Measurements from ENCODE around the gene CPHXL.

The CPHXL gene

DNA sequence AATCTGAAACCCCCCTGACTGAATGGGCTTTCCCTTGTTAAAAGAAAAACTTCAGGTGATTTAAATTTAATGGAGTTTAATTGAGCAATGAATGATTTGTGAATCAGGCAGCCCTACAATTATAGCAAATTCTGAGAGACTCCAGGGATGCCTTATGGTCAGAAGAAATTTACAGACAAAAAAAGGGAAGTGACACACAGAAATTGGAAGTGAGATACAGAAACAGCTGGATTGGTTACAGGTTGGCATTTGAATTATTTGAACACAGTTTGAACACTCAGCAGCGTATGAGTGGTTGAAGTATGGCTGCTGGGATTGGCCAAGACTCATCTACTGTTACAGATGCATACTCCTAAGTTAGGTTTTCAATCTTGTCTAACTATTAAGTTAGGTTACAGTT is 19.0 kb upstream of the CPHXL start:
- DNase-seq (ENCODE audit: low spot score in 2 of 2), result no peak
- Mint-ChIP-seq H3K4me3 (no peak overlapping the region), H3K4me1 (no peaks in the 10 kb centered on the region), H3K27ac (ENCODE audit: low read depth) (no peak overlapping the region), H3K27me3 (peaks cover 63% of the 10 kb centered on the region), H3K9me3 (no peaks in the 10 kb centered on the region), H3K36me3 (ENCODE audit: insufficient read depth) (no peaks in the 10 kb centered on the region)
- ATAC-seq (replicated peaks; ENCODE audit: extremely low read depth, poor library complexity, severe bottlenecking), result no peak

DNA sequence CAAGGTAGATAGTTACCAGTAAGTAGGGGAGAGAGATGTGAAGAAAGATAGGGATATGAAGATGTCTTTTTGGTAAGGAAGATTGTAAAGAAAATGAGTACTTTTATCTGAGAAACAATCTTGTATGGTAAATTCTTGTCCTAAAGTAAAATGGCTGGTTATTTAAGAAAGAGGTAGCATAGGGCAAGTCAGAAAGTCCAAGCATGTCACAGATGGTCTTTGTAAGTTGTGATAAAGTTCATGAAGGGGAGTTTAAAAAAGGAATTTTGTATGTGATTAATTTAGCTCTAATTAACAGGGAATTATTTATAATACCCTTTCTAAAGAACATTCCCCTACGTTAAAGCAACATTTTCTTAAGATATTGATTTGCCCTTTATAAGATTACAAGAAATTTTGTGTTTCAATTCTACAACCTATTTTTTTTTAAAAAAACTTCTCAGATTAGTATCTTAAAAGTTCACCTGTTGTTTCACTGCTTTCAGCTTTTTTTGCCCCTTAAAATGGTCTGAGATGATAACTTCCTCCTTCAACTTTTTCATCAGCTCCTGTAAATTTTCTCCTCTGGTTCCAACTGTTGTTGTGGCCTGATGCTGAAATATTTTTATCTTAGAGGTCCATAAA is 16.2 kb upstream of the CPHXL start:
- H3K9me3 Mint-ChIP-seq, result no peaks in the 10 kb centered on the region

DNA sequence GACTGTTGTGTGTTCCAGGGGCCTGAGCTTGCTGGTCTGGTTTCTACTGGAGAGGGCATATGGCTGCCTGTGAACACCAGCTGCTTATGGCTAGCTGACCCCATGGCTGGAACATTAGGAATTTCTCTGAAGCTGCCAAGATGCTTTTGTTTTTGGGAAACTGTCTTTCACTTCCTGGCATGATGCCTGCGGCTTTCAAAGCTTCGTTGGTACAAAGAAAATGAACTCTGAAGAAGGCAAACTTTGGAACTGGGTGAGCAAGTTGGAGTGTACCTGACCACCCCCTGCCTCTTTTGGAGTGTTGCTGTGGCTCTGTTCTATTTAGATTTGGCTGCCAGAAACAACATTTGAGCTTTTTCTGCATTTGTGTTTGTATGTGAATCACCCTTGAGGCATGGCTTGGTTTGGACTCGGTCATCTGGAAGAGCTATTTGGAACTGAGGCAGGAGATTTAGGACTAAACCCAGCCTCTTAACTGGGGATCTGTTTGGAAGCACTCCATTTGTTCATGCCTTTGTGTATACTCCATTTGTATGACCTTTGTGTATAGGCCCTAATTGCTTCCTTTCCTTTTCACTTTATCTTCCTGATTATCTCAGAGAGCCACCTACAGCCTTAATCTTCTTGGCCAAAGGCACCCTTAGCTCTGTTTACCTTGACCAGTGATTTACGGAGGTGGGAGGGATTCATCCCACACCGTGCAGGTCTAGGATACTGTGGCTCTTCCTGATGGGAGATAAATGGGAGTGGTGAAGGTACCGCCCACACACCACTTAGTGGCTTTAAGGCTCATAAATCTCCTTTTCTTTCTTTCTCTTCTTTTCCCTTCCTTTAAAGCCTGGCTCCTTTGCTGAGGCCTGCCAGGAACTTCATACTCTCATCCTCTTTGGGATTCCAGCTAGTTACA is 7.3 kb upstream of the CPHXL start:
- Mint-ChIP-seq H3K36me3 (ENCODE audit: insufficient read depth) (no peaks in the 10 kb centered on the region), H3K27ac (ENCODE audit: low read depth) (no peak overlapping the region), H3K4me1 (no peaks in the 10 kb centered on the region), H3K4me3 (no peak overlapping the region), H3K27me3 (no peaks in the 10 kb centered on the region), H3K9me3 (no peaks in the 10 kb centered on the region)
- no peak for ATAC-seq (replicated peaks; ENCODE audit: extremely low read depth, poor library complexity, severe bottlenecking)
- DNase-seq (ENCODE audit: low spot score in 2 of 2), result no peak

More for the DNA sequence above, 16.2 kb upstream of the CPHXL start:
- no peak overlapping the region for H3K4me3 Mint-ChIP-seq
- no peak overlapping the region for H3K27ac Mint-ChIP-seq (ENCODE audit: low read depth)
- no peaks in the 10 kb centered on the region for H3K36me3 Mint-ChIP-seq (ENCODE audit: insufficient read depth)
- ATAC-seq (replicated peaks; ENCODE audit: extremely low read depth, poor library complexity, severe bottlenecking) (no peak), DNase-seq (ENCODE audit: low spot score in 2 of 2) (no peak)
- peaks cover 58% of the 10 kb centered on the region for H3K27me3 Mint-ChIP-seq
- no peaks in the 10 kb centered on the region for H3K4me1 Mint-ChIP-seq

DNA sequence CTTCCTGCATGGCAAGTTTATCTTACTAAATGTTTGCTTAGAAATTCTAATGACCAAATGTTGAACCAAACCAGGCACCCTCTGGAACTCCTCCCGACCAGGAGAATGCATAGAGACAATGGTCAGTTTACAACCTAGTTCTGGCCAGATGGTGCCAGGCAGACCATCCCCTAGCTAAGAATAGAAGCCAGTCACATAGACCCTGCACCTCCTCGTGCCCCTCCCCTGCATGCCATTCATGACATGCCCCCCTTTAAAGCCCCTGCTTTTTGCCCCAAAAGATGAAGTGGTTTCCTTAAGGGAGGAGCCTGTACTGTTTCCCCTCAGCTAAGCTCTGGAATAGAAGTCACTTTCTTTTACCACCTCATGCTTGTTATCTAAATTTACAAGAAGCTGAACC is 6.6 kb upstream of the CPHXL start:
- Mint-ChIP-seq H3K4me1 (no peaks in the 10 kb centered on the region), H3K27me3 (no peaks in the 10 kb centered on the region), H3K4me3 (no peak overlapping the region), H3K36me3 (ENCODE audit: insufficient read depth) (no peaks in the 10 kb centered on the region), H3K27ac (ENCODE audit: low read depth) (no peak overlapping the region), H3K9me3 (no peaks in the 10 kb centered on the region)
- ATAC-seq (replicated peaks; ENCODE audit: extremely low read depth, poor library complexity, severe bottlenecking) (no peak), DNase-seq (ENCODE audit: low spot score in 2 of 2) (no peak)

DNA sequence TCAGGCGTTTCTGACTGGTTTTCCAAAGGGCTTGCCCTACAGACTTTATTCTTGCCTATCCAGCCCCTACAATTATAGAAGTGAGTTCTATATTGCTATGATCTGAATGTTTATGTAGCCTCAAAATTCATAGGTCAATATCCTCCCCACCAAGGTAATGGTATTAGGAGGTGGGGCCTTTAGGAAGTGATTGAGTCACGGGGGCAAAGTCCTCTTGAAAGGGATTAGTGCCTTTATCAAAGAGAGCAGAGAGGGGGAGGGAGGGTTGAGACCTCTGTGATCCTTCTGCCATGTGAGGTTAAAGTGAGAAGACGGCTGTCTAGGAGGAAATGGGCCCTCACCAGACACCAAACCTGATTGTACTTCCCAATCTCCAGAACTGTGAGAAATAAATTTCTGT is 931 bp upstream of the CPHXL start:
- Mint-ChIP-seq H3K9me3 (no peaks in the 10 kb centered on the region), H3K27me3 (peaks cover 6% of the 10 kb centered on the region), H3K4me1 (no peaks in the 10 kb centered on the region), H3K27ac (ENCODE audit: low read depth) (no peak overlapping the region), H3K36me3 (ENCODE audit: insufficient read depth) (no peaks in the 10 kb centered on the region), H3K4me3 (no peak overlapping the region)
- DNase-seq (ENCODE audit: low spot score in 2 of 2) (no peak), ATAC-seq (replicated peaks; ENCODE audit: extremely low read depth, poor library complexity, severe bottlenecking) (no peak)

DNA sequence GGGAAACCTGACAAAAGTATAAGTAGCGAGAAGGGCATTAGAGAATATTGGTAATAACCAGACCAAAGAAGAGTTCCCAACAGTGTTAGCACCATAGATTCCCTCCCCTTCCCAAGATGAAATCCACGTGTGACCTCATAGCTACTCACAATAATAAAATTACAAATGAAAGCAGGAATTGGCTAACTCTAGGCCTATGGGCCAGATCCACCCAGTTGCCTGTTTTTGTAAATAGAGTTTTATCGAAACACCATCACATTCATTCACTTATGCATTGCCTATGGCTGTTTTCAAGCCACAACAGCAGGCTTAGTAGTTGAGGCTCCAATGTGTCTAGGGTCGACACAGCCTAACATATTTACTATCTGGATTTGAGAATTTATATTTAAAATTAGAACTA is 7.8 kb downstream of the CPHXL start:
- Mint-ChIP-seq H3K27ac (ENCODE audit: low read depth) (no peak overlapping the region), H3K27me3 (peaks cover 77% of the 10 kb centered on the region), H3K4me3 (no peak overlapping the region), H3K36me3 (ENCODE audit: insufficient read depth) (no peaks in the 10 kb centered on the region), H3K4me1 (no peaks in the 10 kb centered on the region), H3K9me3 (no peaks in the 10 kb centered on the region)
- DNase-seq (ENCODE audit: low spot score in 2 of 2) (no peak), ATAC-seq (replicated peaks; ENCODE audit: extremely low read depth, poor library complexity, severe bottlenecking) (no peak)

DNA sequence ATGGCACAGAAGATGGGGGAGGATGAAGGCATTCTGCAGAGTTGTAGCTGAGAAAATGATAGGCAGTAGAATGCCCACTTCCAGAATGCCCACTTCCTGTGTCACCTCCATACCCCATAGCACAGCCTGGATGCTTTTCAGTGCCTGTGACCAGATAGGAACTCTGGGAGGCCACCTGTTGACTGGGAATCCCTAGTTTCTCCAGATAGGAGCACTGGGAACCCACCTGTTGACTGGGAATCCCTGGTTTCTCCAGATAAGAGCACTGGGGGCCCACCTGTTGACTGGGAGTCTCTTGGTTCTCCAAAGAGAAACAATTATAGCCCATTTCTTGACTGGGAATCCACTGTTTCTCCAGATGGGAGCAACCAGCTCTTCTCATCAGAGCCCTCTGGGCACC is 11.6 kb downstream of the CPHXL start:
- no peaks in the 10 kb centered on the region for H3K36me3 Mint-ChIP-seq (ENCODE audit: insufficient read depth)
- peaks cover 6% of the 10 kb centered on the region for H3K9me3 Mint-ChIP-seq
- ATAC-seq (replicated peaks; ENCODE audit: extremely low read depth, poor library complexity, severe bottlenecking) (no peak), DNase-seq (ENCODE audit: low spot score in 2 of 2) (no peak)
- peaks cover 58% of the 10 kb centered on the region for H3K27me3 Mint-ChIP-seq
- no peak overlapping the region for H3K4me3 Mint-ChIP-seq
- no peak overlapping the region for H3K27ac Mint-ChIP-seq (ENCODE audit: low read depth)
- H3K4me1 Mint-ChIP-seq, result no peaks in the 10 kb centered on the region

DNA sequence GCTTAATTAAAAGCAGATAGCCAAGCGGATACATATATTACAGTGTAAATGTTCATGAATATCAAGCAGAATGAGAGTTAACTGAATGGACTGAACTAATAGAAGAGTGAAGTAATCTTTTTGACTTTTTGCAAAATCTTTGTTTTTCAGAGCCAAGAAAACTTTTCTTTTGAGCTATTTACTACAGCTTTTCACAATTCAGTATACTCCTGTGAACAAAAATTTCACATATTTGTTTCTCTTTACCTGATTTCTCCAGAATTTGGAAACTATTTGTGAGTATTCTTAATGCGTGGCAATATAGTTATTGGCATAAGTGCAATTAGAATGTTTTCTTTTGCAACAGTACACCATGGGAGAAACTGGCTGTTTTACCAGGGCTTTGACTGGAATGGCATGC is 15.9 kb downstream of the CPHXL start:
- H3K4me3 Mint-ChIP-seq, result no peak overlapping the region
- no peaks in the 10 kb centered on the region for H3K4me1 Mint-ChIP-seq
- ATAC-seq (replicated peaks; ENCODE audit: extremely low read depth, poor library complexity, severe bottlenecking) (no peak), DNase-seq (ENCODE audit: low spot score in 2 of 2) (no peak)
- no peak overlapping the region for H3K27ac Mint-ChIP-seq (ENCODE audit: low read depth)
- H3K36me3 Mint-ChIP-seq (ENCODE audit: insufficient read depth), result no peaks in the 10 kb centered on the region
- peaks cover 36% of the 10 kb centered on the region for H3K27me3 Mint-ChIP-seq
- peaks cover 6% of the 10 kb centered on the region for H3K9me3 Mint-ChIP-seq

DNA sequence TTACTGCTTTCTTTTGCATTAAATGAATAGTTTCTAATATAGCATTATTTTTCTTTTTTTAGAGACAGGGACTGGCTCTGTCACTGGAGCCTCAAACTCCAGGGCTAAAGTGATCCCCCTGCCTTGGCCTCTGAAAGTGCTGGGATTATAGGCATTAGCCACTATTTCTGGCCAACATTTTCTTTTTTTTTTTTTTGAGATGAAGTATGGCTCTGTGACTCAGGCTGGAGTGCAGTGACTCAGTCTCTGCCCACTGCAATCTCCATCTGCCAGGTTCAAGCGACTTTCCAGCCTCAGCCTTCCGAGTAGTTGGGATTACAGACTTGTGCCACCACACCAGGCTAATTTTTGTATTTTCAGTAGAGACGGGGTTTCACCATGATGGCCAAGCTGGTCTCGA is 23.0 kb downstream of the CPHXL start:
- Mint-ChIP-seq H3K27me3 (peaks cover 23% of the 10 kb centered on the region), H3K27ac (ENCODE audit: low read depth) (no peak overlapping the region)

DNA sequence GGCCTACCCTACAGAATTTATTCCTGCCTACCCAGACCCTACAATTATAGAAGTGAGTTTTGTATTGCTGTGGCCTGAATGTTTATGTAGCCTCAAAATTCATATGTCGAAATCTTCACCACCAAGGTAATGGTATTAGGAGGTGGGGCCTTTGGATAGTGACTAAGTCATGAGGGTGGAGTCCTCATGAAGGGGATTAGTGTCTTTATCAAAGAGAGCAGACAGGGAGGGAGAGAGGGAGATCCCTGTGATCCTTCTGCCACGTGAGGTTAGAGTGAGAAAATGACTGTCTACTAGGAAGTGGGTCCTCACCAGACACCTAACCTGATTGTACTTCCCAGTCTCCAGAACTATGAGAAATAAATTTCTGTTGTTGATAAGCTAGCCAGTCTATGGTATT is 24.0 kb downstream of the CPHXL start:
- H3K27me3 Mint-ChIP-seq, result peaks cover 22% of the 10 kb centered on the region
- H3K9me3 Mint-ChIP-seq, result no peaks in the 10 kb centered on the region
- no peak overlapping the region for H3K4me3 Mint-ChIP-seq
- H3K4me1 Mint-ChIP-seq, result no peaks in the 10 kb centered on the region
- ATAC-seq (replicated peaks; ENCODE audit: extremely low read depth, poor library complexity, severe bottlenecking) (no peak), DNase-seq (ENCODE audit: low spot score in 2 of 2) (no peak)
- H3K36me3 Mint-ChIP-seq (ENCODE audit: insufficient read depth), result no peaks in the 10 kb centered on the region
- no peak overlapping the region for H3K27ac Mint-ChIP-seq (ENCODE audit: low read depth)

More for the DNA sequence above, 23.0 kb downstream of the CPHXL start:
- H3K36me3 Mint-ChIP-seq (ENCODE audit: insufficient read depth), result no peaks in the 10 kb centered on the region
- no peak for ATAC-seq (replicated peaks; ENCODE audit: extremely low read depth, poor library complexity, severe bottlenecking)
- H3K4me1 Mint-ChIP-seq, result no peaks in the 10 kb centered on the region
- H3K9me3 Mint-ChIP-seq, result no peaks in the 10 kb centered on the region
- DNase-seq (ENCODE audit: low spot score in 2 of 2), result no peak
- no peak overlapping the region for H3K4me3 Mint-ChIP-seq

DNA sequence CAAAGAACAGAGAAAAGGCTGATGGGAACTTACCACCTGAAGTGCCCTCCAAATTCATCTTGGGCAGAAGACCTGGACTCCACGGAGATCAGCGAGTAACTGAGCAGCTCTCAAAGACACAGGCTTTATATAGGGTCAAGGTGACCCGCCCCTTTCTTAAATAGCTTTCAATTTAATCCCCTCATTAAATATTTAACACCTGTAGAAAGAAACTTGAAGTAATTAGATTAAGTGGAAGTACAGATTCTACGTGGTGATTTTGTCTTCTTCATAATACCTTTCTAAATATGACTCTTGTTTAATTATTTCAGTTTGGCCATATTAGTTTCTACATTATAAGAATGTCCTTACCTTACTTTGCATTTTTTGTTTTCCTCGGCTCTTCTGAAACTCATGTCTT is 24.9 kb downstream of the CPHXL start, which contains the start of gene DUXB:
DUXB (minus strand) TSS at position 101 of the 400 bp plus-strand sequence; CDS start at position 58, 43 bp downstream.
- Mint-ChIP-seq H3K4me1 (no peaks in the 10 kb centered on the region), H3K9me3 (no peaks in the 10 kb centered on the region), H3K27me3 (peaks cover 14% of the 10 kb centered on the region), H3K36me3 (ENCODE audit: insufficient read depth) (no peaks in the 10 kb centered on the region), H3K4me3 (no peak within 1 kb of the TSS), H3K27ac (ENCODE audit: low read depth) (no peak within 1 kb of the TSS)
- DNase-seq (ENCODE audit: low spot score in 2 of 2) (no peak), ATAC-seq (replicated peaks; ENCODE audit: extremely low read depth, poor library complexity, severe bottlenecking) (no peak)

DNA sequence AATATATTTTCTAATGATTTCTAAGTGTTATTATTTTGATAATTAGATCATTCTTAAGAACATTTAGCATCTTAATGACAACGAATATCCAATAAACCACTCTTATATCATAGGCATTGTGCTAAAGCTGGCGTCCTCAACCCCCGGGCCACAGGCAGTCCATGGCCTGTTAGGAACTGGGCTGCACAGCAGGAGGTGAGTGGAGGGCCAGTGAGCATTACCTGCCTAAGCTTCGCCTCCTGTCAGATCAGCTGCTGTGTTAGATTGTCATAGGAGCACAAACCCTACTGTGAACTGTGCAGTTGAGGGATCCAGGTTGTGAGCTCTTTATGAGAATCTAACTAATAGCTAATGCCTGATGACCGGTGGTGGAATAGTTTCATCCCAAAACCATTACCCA is 28.7 kb downstream of the CPHXL start:
- Mint-ChIP-seq H3K27ac (ENCODE audit: low read depth) (no peak overlapping the region), H3K4me1 (no peaks in the 10 kb centered on the region), H3K4me3 (no peak overlapping the region), H3K27me3 (no peaks in the 10 kb centered on the region), H3K9me3 (no peaks in the 10 kb centered on the region), H3K36me3 (ENCODE audit: insufficient read depth) (no peaks in the 10 kb centered on the region)
- DNase-seq (ENCODE audit: low spot score in 2 of 2) (no peak), ATAC-seq (replicated peaks; ENCODE audit: extremely low read depth, poor library complexity, severe bottlenecking) (no peak)

DNA sequence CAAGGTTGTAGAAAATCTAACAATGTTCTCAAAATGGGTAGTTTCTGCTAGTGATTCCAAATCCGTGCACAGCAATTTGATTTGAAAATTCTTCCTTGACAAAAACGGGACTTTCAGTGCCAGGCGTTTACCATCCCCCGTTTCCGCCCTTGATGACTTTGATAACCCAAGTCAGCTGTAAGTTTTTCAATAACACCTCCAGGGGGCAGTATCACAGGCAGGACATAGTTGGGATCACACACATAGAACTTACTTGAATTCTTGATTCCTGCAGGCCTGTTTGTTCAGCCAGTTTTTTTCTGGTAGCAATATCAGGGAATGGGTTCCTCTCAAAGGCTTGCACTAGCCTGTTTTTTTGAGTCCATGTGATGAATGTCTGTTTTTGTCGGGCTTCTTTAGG is 30.6 kb downstream of the CPHXL start:
- no peaks in the 10 kb centered on the region for H3K27me3 Mint-ChIP-seq
- no peaks in the 10 kb centered on the region for H3K4me1 Mint-ChIP-seq
- no peak for DNase-seq (ENCODE audit: low spot score in 2 of 2)
- H3K36me3 Mint-ChIP-seq (ENCODE audit: insufficient read depth), result no peaks in the 10 kb centered on the region
- H3K4me3 Mint-ChIP-seq, result no peak overlapping the region
- no peak overlapping the region for H3K27ac Mint-ChIP-seq (ENCODE audit: low read depth)
- no peak for ATAC-seq (replicated peaks; ENCODE audit: extremely low read depth, poor library complexity, severe bottlenecking)
- no peaks in the 10 kb centered on the region for H3K9me3 Mint-ChIP-seq
